Panc1 (cell line): ENCODE data around the gene MARK4. TPM values are rescaled to one million over a fixed set of nuclear protein-coding genes. Genes with fewer than 3 reads are reported as not detected.

Source experiments
- ATAC-seq: fragments of 200-7000 bp; cut with Tn5 transposase; 2 replicates; pipeline ENCODE4 v1.9.1; 2020; ENCODE audit warnings: mild to moderate bottlenecking, moderate library complexity
- BruUV-seq: library from RNA; stranded (reverse); fragments of 400-500 nt; replicated peaks from 2 replicates; lab custom pipeline; 2021; lab: Mats Ljungman, UMichigan
- CTCF ChIA-PET: fragments of 300-600 bp; sonication (Branson Sonifier 250); formaldehyde crosslinking; loops from one replicate; lab custom pipeline; 2022; ENCODE audit warnings: antibody characterized with exemption; lab: Charles Lee
- POLR2A ChIA-PET: fragments of 300-600 bp; sonication (Branson Sonifier 250); formaldehyde crosslinking; loops from one replicate; lab custom pipeline; 2022; ENCODE audit warnings: antibody characterized with exemption; lab: Charles Lee
- DNase-seq: peaks from one replicate; pipeline ENCODE4 v3.0.0-alpha.2; 2010; ENCODE audit warnings: low read depth, low spot score
- H3K27ac ChIP-seq: 2 replicates; pipeline ENCODE4 v1.5.1; 2011; ENCODE audit warnings: mild to moderate bottlenecking, low read length, inconsistent platforms
- H3K27me3 ChIP-seq: fragments of 200-500 bp; sonication (Bioruptor generic); 2 replicates; pipeline ENCODE4 v1.6.0; 2014; ENCODE audit warnings: low read length, inconsistent platforms; ENCODE audit not compliant: control insufficient read depth, insufficient read depth
- H3K36me3 ChIP-seq: fragments of 200-500 bp; sonication (Bioruptor generic); 2 replicates; pipeline ENCODE4 v1.5.1; 2014; ENCODE audit warnings: inconsistent platforms, mild to moderate bottlenecking, low read length, moderate library complexity; ENCODE audit not compliant: control insufficient read depth, insufficient read depth
- H3K4me1 ChIP-seq: 2 replicates; pipeline ENCODE4 v1.5.1; 2011; ENCODE audit warnings: inconsistent platforms, mild to moderate bottlenecking, low read length, moderate library complexity; ENCODE audit not compliant: control insufficient read depth, insufficient read depth
- H3K4me3 ChIP-seq, 2 experiments: 2 replicates each; pipeline ENCODE4 v1.5.1; 2011 to 2012; ENCODE audit warnings: low read depth in 2 of 2, low read length in 2 of 2, mild to moderate bottlenecking in 2 of 2, inconsistent platforms in 1 of 2, moderate library complexity in 1 of 2
- H3K9me3 ChIP-seq: fragments of 200-500 bp; sonication (Bioruptor generic); 2 replicates; pipeline ENCODE4 v1.5.1; 2014; ENCODE audit warnings: low read depth, mild to moderate bottlenecking, inconsistent platforms, low read length, moderate library complexity; ENCODE audit not compliant: control insufficient read depth, insufficient read depth
- CTCF ChIP-seq: fragments of 450-650 bp; IDR thresholded peaks from 2 replicates; pipeline ENCODE4 v1.5.1; 2017; ENCODE audit warnings: mild to moderate bottlenecking
- POLR2AphosphoS5 ChIP-seq: IDR thresholded peaks from 2 replicates; pipeline ENCODE4 v1.6.1; 2012; ENCODE audit warnings: mild to moderate bottlenecking, low read depth, low read length, moderate library complexity
- REST ChIP-seq, 2 experiments: IDR thresholded peaks; 2 replicates each; pipeline ENCODE4 v1.6.1; 2011 to 2012; ENCODE audit warnings: low read depth in 2 of 2, control low read depth in 1 of 2, low read length in 1 of 2, mild to moderate bottlenecking in 1 of 2, moderate library complexity in 1 of 2; ENCODE audit not compliant: insufficient read depth in 1 of 2
- SIN3A ChIP-seq: IDR thresholded peaks from 2 replicates; pipeline ENCODE4 v1.6.1; 2012; ENCODE audit warnings: low read depth, mild to moderate bottlenecking, low read length, moderate library complexity, borderline replicate concordance; ENCODE audit not compliant: insufficient read depth
- TCF7L2 ChIP-seq: IDR thresholded peaks from 2 replicates; pipeline ENCODE4 v1.6.1; 2011; ENCODE audit warnings: mild to moderate bottlenecking, low read depth, low read length, inconsistent platforms
- in situ Hi-C: cut with HindIII; loops from 2 replicates; pipeline ENCODE4 v1.10.0; 2016; ENCODE audit warnings: low sequenced_read_pairs, low pct_unique_long_range_greater_than_20kb
- intact Hi-C: fragments of 100-400 bp; cut with micrococcal nuclease; formaldehyde crosslinking; loops from one replicate; pipeline ENCODE4 v1.10.0; 2022; ENCODE audit not compliant: unreplicated experiment
- total RNA-seq: library from RNA; stranded (reverse); gene quantifications from one replicate; pipeline ENCODE4 v1.2.1, GENCODE V29; 2021; ENCODE audit not compliant: unreplicated experiment

Gene MARK4
- total RNA-seq, 1 experiment from 2014 or later: 21.6 TPM

- Histone ChIP-seq H3K27me3 (no peaks in the 10 kb centered on the region), H3K27ac (no peak overlapping the region), H3K36me3 (peaks cover 2% of the 10 kb centered on the region; the same call in 1 of the 2 replicates), H3K4me1 (no peaks in the 10 kb centered on the region), H3K9me3 (no peaks in the 10 kb centered on the region), H3K4me3 (no peak overlapping the region)
- CTCF ChIA-PET: no interaction called here
- TF ChIP-seq SIN3A: no peak
- TF ChIP-seq REST (IDR thresholded peaks at IDR 0.05; ENCODE audit: insufficient read depth in 1 of 2, low read depth in 2 of 2, low read length in 1 of 2): no peak
- TF ChIP-seq TCF7L2: no peak
- no peak for TF ChIP-seq POLR2AphosphoS5
- TF ChIP-seq CTCF: no peak
- DNase-seq (no peak), ATAC-seq (no peak)
- BruUV-seq: no TSS peak
- intact Hi-C loops (no loop called here), in situ Hi-C loops (no loop called here)
- POLR2A ChIA-PET: no interaction called here
These were observed 91.8 kb downstream of the MARK4 start for GRCh38 chr19:45342911-45343310.

GRCh38 chr19:45344621-45345505 is 93.8 kb downstream of the MARK4 start:
- no peaks in the 10 kb centered on the region for H3K9me3 ChIP-seq
- in situ Hi-C loops (no loop called here), intact Hi-C loops (no loop called here)
- BruUV-seq: no TSS peak
- no peak overlapping the region for H3K4me3 ChIP-seq
- ATAC-seq (no peak), DNase-seq (no peak)
- TF ChIP-seq SIN3A (no peak), CTCF (no peak), REST (IDR thresholded peaks at IDR 0.05; ENCODE audit: insufficient read depth in 1 of 2, low read depth in 2 of 2, low read length in 1 of 2) (no peak), POLR2AphosphoS5 (no peak), TCF7L2 (no peak)
- ChIA-PET CTCF (no interaction called here), POLR2A (interaction anchor here (0.6 kb wide), 2 partner anchors 9 to 26 kb away, joined by 3 read pairs; partner anchors contain the start of gene ERCC2)
- no peak overlapping the region for H3K27ac ChIP-seq
- no peaks in the 10 kb centered on the region for H3K4me1 ChIP-seq
- no peaks in the 10 kb centered on the region for H3K27me3 ChIP-seq
- H3K36me3 ChIP-seq: peaks cover 2% of the 10 kb centered on the region; the same call in 1 of the 2 replicates
